ENCODE measurements around the gene KIT.

The KIT gene

DNA sequence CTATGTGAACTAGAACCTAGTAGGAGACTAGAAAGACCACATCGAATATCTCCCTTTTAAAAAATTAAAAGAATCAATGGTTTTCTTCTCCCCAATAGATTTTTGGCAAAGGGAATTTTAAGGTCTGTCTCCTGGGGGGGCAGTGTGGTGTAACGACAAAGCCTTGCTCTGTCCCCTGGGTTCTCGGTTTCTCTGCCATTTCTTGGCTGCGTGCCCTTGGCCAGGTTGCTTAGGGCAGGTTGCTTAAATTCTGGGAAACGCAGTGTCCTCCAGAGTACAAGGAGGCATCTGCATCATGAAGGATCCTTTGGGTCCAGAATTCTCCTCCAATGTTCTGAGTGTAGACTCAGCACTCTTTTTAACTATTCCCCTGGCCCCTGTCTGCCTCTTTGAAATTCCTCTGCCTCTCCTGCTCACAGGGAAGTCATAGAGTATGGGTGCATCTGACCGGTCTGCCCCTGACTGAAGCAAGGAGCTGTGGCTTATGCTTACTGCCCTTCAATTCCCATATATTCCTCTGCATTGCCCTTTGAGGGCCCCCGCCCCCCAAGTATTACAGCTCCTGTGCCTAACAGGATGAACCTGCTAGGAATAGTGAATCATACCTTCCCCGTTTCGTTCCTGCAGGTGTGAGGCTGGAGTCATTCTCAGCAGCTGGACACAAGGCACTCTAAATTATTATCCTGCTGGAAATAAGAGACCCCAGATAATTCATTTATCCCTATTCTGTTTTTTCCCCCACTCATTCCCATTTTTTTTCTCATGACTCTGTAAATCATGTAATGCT lies 2.2 kb downstream of the KIT start:
- in situ Hi-C loops (cut with HindIII; ENCODE audit: low sequenced_read_pairs): no loop called here

DNA sequence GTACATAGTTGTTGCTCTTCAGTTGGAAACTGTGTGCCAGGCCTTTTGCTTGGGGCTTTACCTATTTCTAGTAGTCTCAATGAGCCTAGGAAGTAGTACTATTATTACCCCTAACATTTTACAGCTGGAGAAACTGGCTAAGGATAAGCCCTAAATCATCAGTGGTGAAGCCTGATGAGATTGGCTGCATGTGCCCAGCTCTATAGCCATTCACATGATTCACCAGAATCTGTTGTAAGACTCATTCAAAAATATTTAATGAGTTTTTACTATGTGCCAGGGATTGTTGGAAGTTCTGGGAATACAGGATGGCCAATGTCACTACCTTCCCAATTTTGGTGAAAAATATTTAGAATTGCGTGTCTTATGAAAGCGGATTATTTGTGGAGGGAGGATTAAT lies 2.8 kb downstream of the KIT start:
- in situ Hi-C loops (cut with HindIII; ENCODE audit: low sequenced_read_pairs): no loop called here

- in situ Hi-C loops (cut with HindIII; ENCODE audit: low sequenced_read_pairs): no loop called here
These were observed 3.4 kb downstream of the KIT start for GRCh38 chr4:54661169-54661568.

DNA sequence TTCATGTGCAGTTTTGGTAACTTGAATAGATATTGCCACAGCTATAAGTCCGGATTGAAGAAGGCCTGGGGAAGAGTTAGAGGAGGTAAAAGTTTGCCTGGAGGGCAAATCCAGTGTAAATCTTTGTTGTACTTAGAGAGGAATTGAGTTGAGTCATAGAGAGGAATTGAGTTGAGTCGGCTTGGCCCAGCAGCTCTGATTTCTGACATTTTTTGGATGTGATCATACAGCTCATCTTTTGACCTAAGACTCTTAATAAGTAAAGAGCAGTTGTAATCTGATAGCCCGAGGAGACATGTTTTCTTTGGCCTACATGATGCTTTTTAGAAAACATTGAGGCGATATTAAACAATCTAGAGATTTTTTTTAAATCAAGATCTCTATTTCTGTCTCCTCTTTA lies 3.9 kb downstream of the KIT start:
- in situ Hi-C loops (cut with HindIII; ENCODE audit: low sequenced_read_pairs): no loop called here

- in situ Hi-C loops (cut with HindIII; ENCODE audit: low sequenced_read_pairs): no loop called here
These were observed 4.4 kb downstream of the KIT start for GRCh38 chr4:54662123-54662522.

DNA sequence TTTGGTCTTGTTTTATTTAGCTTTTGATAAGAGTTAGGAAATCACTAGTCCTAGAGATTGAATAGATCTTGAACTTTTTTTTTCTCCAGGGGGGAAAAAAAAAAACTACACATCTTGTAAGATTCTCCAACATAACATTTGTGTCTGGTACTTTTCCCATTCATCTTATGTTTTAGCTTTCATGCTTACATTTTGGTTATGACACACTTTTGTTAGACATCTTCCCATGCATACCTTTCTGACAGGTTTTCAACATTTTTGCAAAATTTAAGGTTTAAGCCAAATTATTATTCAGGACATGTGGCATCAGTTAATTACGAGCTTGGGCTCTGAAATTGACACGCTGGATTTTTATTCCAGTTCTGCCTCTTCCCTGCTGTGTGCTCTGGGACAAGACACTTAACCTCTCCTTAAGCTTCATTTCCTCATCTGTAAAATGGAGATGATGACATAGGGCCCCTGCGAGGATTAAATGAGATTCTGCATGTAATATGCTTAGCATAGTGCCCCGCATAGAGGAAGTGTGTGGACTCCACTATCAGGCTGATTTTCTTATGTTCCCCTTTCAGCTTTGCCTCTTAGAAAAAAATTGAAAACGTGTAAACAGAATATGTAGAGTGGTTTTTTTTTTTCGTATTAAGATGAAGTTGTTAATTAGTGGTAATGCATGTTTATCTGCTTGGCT lies 5.3 kb downstream of the KIT start:
- in situ Hi-C loops (cut with HindIII; ENCODE audit: low sequenced_read_pairs): no loop called here

DNA sequence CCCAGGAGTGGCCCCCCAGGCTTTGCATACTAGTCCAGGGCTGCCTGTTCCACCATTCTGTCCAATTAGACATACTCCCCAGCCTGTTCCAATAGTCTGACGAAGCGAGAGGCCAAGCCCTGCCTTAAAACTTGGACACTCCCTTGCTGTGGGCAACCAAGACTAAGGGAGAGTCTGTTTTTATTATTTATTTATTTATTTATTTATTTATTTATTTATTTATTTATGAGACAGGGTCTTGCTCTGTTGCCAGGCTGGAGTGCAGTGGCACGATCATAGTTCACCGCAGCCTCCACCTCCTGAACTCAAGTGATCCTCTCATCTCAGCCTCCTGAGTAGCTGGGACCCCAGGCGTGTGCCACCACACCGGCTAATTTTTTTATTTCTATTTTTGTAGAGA lies 6.6 kb downstream of the KIT start:
- in situ Hi-C loops (cut with HindIII; ENCODE audit: low sequenced_read_pairs): no loop called here

- in situ Hi-C loops (cut with HindIII; ENCODE audit: low sequenced_read_pairs): no loop called here
These were observed 10.4 kb downstream of the KIT start for GRCh38 chr4:54668014-54668611.

DNA sequence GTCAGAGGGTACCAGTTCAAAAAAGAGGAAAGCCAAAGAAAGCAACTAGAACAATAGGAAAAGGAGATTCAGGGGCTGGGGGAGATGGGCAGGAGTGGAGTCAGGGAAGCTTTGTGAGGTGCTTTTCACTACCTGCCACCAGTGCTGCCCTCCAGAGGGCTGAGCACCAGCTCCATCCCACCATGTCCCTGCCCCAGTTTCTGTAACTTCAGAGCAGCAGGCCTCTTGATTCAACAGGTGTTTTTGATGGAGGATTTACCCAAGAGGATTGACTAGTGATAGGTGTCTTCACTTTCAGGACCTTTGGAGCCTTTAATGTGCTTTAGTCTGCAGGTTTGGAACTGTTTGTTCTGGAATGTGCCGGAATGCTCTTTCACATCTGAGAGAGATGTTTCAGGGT lies 12.1 kb downstream of the KIT start:
- in situ Hi-C loops (cut with HindIII; ENCODE audit: low sequenced_read_pairs): no loop called here

GRCh38 chr4:54675721-54676461 lies 18.1 kb downstream of the KIT start:
- in situ Hi-C loops (cut with HindIII; ENCODE audit: low sequenced_read_pairs): no loop called here

- in situ Hi-C loops (cut with HindIII; ENCODE audit: low sequenced_read_pairs): no loop called here
These were observed 18.9 kb downstream of the KIT start for GRCh38 chr4:54676658-54677057.

DNA sequence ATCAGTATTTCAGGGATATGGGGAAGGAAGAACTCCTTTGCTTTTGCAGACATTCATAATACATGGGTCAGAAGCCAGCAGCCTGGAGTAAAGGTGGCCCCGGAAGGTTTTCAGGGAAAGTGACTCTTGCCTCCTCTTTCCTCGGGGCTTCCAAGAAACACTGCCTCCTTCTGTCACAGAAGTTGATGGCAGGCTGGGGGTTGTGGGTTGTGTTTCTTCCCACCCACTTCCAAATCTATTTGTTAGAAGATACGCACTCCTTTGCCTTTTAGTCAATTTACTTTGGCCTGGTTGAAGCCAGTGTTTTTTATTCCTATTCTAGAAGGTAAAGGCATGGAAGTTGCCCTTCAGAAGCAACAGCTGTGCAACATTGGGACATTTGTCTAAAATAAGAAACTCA lies 19.7 kb downstream of the KIT start:
- in situ Hi-C loops (cut with HindIII; ENCODE audit: low sequenced_read_pairs): no loop called here

- in situ Hi-C loops (cut with HindIII; ENCODE audit: low sequenced_read_pairs): no loop called here
These were observed 20.3 kb downstream of the KIT start for GRCh38 chr4:54677853-54678650.

DNA sequence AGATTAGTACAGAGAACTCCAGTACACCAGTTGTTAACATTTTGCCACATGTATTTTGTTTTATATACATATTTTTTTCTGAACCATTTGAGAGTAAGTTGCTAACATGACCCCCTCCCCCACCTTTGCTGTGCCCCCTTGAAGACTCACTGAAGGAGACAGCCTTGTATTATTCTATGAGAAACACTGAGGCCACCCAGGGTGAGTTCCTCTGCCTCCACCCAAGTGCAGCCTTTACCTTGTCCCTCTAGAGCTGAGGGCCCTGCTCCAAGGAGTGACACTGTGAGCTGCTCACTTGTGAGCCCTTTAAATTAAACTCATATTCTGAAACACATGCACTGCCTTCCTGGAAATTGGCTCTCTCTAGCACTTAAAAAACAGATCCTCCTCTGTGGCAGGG lies 21.1 kb downstream of the KIT start:
- in situ Hi-C loops (cut with HindIII; ENCODE audit: low sequenced_read_pairs): no loop called here

GRCh38 chr4:54679813-54680212 lies 22.1 kb downstream of the KIT start:
- in situ Hi-C loops (cut with HindIII; ENCODE audit: low sequenced_read_pairs): no loop called here

DNA sequence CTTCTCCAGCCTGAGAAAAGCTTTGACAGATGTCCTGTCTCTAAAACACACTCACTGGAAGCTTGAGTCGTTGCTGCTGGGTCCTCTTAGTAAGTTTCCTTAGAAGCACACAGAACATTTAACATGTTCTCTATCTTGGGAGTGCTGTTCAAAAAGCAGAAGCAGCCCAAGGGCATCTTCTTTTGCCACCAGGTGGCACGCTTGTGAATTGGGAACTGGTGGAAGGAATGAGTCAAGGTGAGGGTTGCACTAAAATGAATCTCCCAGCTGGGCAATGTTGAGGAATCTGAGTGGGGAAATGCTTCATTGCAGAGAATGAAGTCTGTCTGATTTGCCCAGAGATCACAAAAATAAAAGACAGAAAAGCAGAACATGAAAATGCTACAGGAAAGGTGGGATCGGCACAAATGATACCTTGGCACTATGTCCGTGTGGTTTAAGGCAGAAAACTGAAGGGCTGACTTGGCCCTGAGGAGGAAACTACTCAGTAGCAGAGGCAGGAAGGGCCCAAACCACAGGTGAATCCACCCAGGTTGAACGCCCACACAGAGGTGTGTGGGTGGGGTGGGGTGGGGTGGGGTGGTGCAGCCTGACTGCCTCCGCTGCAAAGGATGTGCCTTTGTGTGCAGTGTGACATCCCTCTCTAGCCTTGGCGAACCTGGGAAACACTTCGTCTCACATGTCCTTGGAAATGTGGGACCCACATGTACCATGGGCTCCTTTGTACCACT lies 26.0 kb downstream of the KIT start:
- in situ Hi-C loops (cut with HindIII; ENCODE audit: low sequenced_read_pairs): no loop called here

GRCh38 chr4:54685810-54686209 lies 28.1 kb downstream of the KIT start:
- in situ Hi-C loops (cut with HindIII; ENCODE audit: low sequenced_read_pairs): no loop called here

DNA sequence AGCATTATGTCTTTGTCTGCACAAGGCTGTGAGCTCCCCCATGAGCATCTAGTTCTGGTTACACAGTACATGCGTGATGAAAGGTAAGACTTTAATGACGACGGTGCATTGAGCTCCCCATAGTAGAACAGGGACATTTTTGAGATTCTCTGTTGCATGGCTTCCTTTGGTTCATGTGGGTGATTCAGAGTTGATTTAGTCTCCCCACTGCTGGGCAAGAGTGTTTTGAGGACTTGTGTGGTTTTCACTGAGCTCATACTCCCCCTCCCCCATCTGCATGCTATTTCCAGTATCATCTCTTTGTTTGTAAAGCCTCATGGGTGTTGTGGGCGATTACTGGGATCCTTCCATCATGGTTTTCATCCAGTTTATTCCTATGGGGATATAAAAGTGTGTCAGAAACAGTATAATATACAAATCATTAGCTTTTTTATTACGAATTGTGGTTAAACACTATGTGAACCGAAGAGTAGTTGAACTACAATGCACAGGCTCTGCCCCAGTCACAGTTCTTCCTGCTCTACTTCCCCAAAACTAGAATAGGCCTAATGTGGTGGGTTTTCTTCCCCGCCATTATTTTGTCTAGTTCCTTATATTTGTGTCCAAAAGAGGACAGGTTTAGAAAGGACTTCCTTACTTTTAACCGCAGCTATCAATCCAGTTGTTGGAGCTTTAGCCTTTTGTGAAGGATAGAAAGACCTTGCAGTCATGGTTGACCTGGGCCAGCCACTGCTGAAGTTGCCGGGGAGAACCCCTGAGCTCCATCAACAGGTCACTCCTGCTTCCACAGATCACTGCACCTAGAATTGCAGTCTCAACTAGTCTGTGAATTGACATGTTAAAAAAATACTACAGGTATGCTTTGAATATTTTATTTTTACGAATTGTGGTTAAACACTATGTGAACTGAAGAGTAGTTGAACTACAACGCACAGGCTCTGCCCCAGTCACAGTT lies 30.4 kb downstream of the KIT start:
- in situ Hi-C loops (cut with HindIII; ENCODE audit: low sequenced_read_pairs): no loop called here

DNA sequence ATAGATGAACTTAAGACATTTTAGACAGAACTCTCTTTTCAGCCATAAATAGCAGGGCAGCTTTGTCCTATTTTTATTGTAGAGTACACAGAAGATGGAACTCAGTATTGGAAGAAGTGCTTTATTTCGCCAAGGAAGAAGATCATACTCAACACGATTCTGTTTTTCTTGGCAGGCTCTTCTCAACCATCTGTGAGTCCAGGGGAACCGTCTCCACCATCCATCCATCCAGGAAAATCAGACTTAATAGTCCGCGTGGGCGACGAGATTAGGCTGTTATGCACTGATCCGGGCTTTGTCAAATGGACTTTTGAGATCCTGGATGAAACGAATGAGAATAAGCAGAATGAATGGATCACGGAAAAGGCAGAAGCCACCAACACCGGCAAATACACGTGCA lies 37.6 kb downstream of the KIT start:
- in situ Hi-C loops (cut with HindIII; ENCODE audit: low sequenced_read_pairs): no loop called here
